ENCODE measurements around the gene PRRX2.

Gene PRRX2

GRCh38 chr9:129664746-129665388, 580 bp upstream of the PRRX2 start:
- H3K4me1 ChIP-seq (ENCODE audit: low read length): no peaks in the 10 kb centered on the region
- no peaks in the 10 kb centered on the region for H3K9me3 ChIP-seq (ENCODE audit: insufficient read depth, low read length)
- H3K36me3 ChIP-seq (replicated peaks; ENCODE audit: low read depth, low read length): no peaks in the 10 kb centered on the region
- H3K9ac ChIP-seq (ENCODE audit: low read length): no peak overlapping the region
- TF ChIP-seq, protein P1, sequence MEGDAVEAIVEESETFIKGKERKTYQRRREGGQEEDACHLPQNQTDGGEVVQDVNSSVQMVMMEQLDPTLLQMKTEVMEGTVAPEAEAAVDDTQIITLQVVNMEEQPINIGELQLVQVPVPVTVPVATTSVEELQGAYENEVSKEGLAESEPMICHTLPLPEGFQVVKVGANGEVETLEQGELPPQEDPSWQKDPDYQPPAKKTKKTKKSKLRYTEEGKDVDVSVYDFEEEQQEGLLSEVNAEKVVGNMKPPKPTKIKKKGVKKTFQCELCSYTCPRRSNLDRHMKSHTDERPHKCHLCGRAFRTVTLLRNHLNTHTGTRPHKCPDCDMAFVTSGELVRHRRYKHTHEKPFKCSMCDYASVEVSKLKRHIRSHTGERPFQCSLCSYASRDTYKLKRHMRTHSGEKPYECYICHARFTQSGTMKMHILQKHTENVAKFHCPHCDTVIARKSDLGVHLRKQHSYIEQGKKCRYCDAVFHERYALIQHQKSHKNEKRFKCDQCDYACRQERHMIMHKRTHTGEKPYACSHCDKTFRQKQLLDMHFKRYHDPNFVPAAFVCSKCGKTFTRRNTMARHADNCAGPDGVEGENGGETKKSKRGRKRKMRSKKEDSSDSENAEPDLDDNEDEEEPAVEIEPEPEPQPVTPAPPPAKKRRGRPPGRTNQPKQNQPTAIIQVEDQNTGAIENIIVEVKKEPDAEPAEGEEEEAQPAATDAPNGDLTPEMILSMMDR (IDR thresholded peaks at IDR 0.05; ENCODE audit: low read depth, low read length): no peak
- TF ChIP-seq EZH2phosphoT487 (IDR thresholded peaks at IDR 0.05; ENCODE audit: low read depth): no peak
- no peak overlapping the region for H3K4me3 ChIP-seq (ENCODE audit: low read length)
- no peaks in the 10 kb centered on the region for H3K79me2 ChIP-seq (ENCODE audit: low read length)
- H2AFZ ChIP-seq (ENCODE audit: low read depth, low read length): no peak overlapping the region
- H3K4me2 ChIP-seq (ENCODE audit: low read length): no peak overlapping the region
- no peaks in the 10 kb centered on the region for H3K27me3 ChIP-seq (ENCODE audit: low read depth, low read length)
- no peak overlapping the region for H3K27ac ChIP-seq (ENCODE audit: low read length)
- H4K20me1 ChIP-seq (ENCODE audit: insufficient read depth, low read length): no peaks in the 10 kb centered on the region

GRCh38 chr9:129665814-129666520, 520 bp downstream of the PRRX2 start:
- Histone ChIP-seq H3K4me3 (ENCODE audit: low read length) (no peak overlapping the region), H3K9me3 (ENCODE audit: insufficient read depth, low read length) (no peaks in the 10 kb centered on the region), H3K79me2 (ENCODE audit: low read length) (no peaks in the 10 kb centered on the region), H3K9ac (ENCODE audit: low read length) (no peak overlapping the region), H2AFZ (ENCODE audit: low read depth, low read length) (no peak overlapping the region), H3K27ac (ENCODE audit: low read length) (no peak overlapping the region), H3K36me3 (replicated peaks; ENCODE audit: low read depth, low read length) (no peaks in the 10 kb centered on the region), H3K4me1 (ENCODE audit: low read length) (no peaks in the 10 kb centered on the region), H3K27me3 (ENCODE audit: low read depth, low read length) (no peaks in the 10 kb centered on the region), H3K4me2 (ENCODE audit: low read length) (no peak overlapping the region), H4K20me1 (ENCODE audit: insufficient read depth, low read length) (no peaks in the 10 kb centered on the region)
- TF ChIP-seq EZH2phosphoT487 (IDR thresholded peaks at IDR 0.05; ENCODE audit: low read depth): no peak
- TF ChIP-seq, protein P1 (IDR thresholded peaks at IDR 0.05; ENCODE audit: low read depth, low read length): no peak

DNA sequence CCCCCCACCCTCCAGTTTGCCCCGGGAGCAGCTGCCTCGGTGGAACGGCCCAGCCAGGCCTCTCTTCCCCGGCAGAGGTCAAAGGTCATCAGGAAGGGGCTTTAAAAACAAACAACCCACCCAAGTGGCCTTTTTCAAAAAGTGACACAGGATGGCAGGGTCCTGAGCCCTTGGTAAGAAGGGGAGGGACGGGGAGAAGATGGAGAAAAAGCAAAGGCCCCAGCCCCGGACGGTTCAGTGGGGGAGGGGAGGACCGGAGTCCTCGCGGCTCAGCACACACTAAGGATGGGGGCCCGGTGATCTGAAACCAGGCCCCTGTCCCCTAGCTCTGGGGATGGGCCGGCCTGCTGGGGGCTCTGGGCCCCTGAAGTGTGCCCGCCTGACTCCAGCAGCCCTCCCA, 1.1 kb downstream of the PRRX2 start:
- Histone ChIP-seq H3K4me3 (ENCODE audit: low read length) (no peak overlapping the region), H3K79me2 (ENCODE audit: low read length) (no peaks in the 10 kb centered on the region), H3K4me2 (ENCODE audit: low read length) (no peak overlapping the region), H3K27ac (ENCODE audit: low read length) (no peak overlapping the region), H3K9me3 (ENCODE audit: insufficient read depth, low read length) (no peaks in the 10 kb centered on the region), H3K4me1 (ENCODE audit: low read length) (no peaks in the 10 kb centered on the region), H4K20me1 (ENCODE audit: insufficient read depth, low read length) (no peaks in the 10 kb centered on the region), H3K36me3 (replicated peaks; ENCODE audit: low read depth, low read length) (no peaks in the 10 kb centered on the region), H3K27me3 (ENCODE audit: low read depth, low read length) (no peaks in the 10 kb centered on the region), H3K9ac (ENCODE audit: low read length) (no peak overlapping the region), H2AFZ (ENCODE audit: low read depth, low read length) (no peak overlapping the region)
- TF ChIP-seq, protein P1 (IDR thresholded peaks at IDR 0.05; ENCODE audit: low read depth, low read length): no peak
- no peak for TF ChIP-seq EZH2phosphoT487 (IDR thresholded peaks at IDR 0.05; ENCODE audit: low read depth)

GRCh38 chr9:129667378-129667777, 1.9 kb downstream of the PRRX2 start:
- H3K9ac ChIP-seq (ENCODE audit: low read length): no peak overlapping the region
- H2AFZ ChIP-seq (ENCODE audit: low read depth, low read length): no peak overlapping the region
- no peak overlapping the region for H3K4me2 ChIP-seq (ENCODE audit: low read length)
- no peaks in the 10 kb centered on the region for H4K20me1 ChIP-seq (ENCODE audit: insufficient read depth, low read length)
- no peaks in the 10 kb centered on the region for H3K4me1 ChIP-seq (ENCODE audit: low read length)
- H3K9me3 ChIP-seq (ENCODE audit: insufficient read depth, low read length): no peaks in the 10 kb centered on the region
- no peak overlapping the region for H3K4me3 ChIP-seq (ENCODE audit: low read length)
- no peaks in the 10 kb centered on the region for H3K79me2 ChIP-seq (ENCODE audit: low read length)
- no peak overlapping the region for H3K27ac ChIP-seq (ENCODE audit: low read length)
- no peaks in the 10 kb centered on the region for H3K36me3 ChIP-seq (replicated peaks; ENCODE audit: low read depth, low read length)
- TF ChIP-seq, protein P1 (IDR thresholded peaks at IDR 0.05; ENCODE audit: low read depth, low read length): no peak
- no peaks in the 10 kb centered on the region for H3K27me3 ChIP-seq (ENCODE audit: low read depth, low read length)
